Glomerular visceral epithelial cell (primary cell): Measurements from ENCODE around the gene CEP89.
"Not testable (repeated sequence)": the region's sequence is repeated elsewhere in the genome, so short reads cannot be mapped to it uniquely, and the experiment has no call there.

Source experiments
- DNase-seq: peaks from one replicate; pipeline ENCODE4 v3.0.0-alpha.2; 2016; ENCODE audit errors: extremely low spot score

The CEP89 gene

GRCh38 chr19:32869966-32870573 is 101.7 kb downstream of the CEP89 start:
- DNase-seq = no peak

DNA sequence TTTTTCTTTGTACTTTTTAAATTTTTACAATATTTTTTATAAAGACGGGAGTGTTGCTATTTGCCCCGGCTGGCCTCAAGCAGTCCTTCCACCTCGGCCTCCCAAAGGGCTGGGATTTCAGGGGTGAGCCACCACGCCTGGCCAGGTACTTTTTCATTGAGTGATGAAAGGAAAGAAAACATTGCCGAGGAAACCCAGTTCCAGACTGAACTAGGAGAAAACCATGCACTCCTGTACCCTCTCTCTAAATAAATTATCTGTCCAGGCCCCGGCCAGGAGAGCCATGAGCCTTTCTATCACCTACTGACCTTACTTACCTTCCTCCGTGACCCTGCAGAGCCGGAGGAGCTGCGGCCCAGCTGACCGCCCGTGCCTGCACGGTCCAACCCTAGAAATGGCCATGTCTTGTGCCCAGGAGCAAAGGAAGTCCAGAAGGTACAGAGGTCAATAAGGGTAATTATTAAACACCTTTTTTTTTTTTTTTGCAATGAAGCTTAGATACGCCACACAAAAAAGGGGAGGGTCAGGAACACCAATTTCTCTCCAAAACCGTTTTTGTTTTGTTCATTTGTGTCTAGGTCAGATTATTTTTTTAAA is 102.3 kb downstream of the CEP89 start, which contains the start of gene SLC7A9:
SLC7A9 (minus strand) TSS at position 399 of the 597 bp plus-strand sequence. CDS start 1,233 bp downstream, outside the sequence.
- DNase-seq = no peak

GRCh38 chr19:32868206-32868950 is 103.4 kb downstream of the CEP89 start:
- no peak for DNase-seq

DNA sequence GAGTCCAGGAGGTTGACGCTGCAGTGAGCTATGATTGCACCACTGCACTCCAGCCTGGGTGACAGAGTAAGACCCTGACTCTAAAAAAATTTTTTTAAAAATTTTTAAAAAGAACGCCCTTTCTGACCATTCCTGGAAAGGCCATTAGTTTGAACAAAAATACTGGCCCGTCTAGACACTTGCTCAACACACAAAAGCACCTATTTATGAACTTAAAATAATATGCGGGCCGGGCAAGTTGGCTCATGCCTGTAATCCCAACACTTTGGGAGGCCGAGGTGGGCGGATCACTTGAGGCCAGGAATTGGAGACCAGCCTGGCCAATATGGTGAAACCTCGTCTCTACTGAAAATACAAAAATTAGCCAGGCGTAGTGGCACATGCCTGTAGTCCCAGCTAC is 104.3 kb downstream of the CEP89 start:
- not testable (repeated sequence) for DNase-seq

DNA sequence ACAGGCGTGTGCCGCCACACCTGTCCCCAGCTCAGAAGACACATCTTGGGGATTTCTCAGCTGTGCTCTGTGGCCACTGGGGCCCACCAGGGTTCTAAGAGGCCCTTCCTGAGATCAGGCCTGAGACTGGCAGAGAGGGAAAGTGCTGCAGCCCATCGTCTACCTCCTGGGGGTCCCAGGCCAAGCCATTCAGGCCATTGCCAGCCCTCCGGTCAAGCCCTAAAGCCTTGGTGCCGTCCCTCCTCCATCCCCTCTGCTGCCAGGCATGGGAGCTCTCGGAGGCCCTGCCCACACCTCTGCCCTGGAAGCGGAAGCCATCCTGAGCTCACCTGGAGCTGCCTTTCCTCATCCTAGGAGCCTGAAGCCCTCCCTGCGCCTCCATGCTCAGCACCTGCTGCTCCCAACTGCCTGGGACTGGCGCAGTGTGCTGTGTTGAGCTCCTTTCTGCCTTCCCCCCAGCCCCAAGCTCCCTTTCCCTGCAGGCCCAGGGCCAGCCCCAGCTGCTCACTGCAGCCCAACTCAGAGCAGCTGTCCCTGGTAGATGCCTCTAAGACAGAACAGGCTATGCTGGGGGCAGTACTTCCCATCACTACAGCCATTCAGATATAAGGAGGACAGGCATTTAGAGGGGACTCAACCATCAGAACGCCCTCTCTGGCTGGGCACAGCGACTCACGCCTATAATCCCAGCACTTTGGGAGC is 105.0 kb downstream of the CEP89 start:
- no peak for DNase-seq

DNA sequence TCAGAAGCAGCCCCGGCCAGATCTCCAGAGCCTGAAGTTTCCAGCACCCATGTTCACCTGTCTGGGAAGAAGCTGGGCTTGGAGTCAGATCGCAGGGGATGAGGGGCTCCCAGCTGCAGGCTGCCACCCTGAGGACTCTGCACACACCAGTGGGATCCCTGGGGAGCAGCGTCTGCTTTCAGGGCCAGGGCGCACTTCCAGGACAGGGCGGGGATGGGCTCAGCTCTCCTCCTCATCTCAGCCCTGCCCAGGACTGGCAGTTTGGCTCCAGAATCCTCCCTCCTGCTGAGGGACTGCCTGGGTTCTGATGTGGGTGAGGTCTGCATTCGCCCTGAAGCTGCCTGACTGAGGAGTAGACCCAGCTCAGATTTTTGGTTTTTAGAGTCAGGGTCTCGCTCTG is 105.7 kb downstream of the CEP89 start:
- DNase-seq = no peak

- no peak for DNase-seq
These were observed 106.4 kb downstream of the CEP89 start for GRCh38 chr19:32865326-32865725.

- DNase-seq = no peak
These were observed 107.3 kb downstream of the CEP89 start for GRCh38 chr19:32864318-32865007.

DNA sequence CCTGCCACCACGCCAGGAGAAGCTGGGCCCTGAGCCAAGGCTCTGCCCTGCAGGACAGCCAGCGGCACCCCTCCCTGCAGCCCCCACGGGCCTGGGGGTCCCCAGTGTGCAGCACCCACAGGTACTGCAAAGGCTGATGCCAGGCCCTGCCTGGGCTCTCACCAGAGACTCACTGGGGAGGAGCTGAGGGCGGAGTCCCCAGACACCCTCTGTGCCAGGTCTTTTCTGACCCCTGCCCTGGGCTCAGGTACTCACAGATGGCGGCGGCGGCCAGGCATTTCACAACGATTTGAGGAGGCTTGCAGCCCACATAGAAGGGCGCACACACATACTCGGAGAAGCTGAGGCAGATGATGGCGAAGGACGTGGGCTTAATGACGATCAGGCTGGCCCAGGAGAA is 107.9 kb downstream of the CEP89 start:
- no peak for DNase-seq

DNA sequence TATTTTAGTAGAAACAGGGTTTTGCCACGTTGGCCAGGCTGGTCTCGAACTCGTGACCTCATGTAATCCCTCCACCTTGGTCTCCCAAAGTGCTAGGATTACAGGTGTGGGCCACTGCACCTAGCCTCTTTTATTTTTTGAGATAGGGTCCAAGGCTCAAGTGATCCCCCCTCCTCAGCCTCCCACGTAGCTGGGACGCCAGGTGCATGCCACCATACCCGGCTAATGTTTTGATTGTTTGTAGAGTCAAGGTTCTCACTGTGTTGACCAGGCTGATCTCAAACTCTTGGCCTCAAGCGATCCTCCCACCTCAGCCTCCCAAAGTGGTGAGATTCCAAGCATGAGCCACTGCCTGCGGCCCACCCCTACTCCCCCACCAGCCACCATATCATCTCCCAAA is 108.5 kb downstream of the CEP89 start:
- DNase-seq = no peak

- DNase-seq = no peak
These were observed 109.0 kb downstream of the CEP89 start for GRCh38 chr19:32862741-32863140.

DNA sequence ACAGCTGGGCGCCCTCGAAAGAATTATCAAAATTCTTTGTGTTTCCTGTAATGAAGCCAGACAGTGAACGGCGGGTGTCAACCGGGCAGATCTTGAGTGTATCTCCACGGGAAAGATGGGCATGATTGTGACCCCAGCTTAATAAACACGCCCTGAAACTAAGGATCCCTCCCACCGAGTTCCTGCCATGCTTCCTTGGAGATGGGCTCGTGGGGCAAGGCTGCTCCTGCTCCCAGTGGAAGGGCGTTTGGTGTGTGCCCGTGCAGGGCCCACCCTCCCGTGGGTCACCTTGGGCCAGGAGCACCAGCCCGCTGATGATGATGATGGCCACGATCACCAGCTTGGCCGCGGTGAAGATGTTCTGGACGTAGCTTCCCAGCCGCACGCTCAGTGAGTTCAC is 109.6 kb downstream of the CEP89 start:
- no peak for DNase-seq

DNA sequence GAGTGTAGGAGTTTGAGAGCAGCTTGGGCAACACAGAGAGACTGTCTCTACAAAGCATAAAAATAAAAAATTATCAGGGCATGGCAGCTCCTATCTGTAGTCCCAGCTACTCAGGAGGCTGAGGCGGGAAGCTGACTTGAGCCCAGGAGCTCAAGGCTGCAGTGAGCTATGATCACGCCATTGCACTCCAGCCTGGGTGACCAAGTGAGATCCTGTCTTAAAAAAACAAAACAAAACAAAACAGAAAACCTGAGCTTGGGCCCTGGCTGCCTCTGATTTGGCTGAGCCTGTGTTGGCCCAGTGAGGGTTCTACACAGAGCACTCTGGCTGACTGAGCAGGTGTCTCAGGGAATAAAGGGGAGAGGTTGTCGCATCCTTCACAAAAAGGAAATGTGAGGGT is 110.2 kb downstream of the CEP89 start:
- DNase-seq = no peak

DNA sequence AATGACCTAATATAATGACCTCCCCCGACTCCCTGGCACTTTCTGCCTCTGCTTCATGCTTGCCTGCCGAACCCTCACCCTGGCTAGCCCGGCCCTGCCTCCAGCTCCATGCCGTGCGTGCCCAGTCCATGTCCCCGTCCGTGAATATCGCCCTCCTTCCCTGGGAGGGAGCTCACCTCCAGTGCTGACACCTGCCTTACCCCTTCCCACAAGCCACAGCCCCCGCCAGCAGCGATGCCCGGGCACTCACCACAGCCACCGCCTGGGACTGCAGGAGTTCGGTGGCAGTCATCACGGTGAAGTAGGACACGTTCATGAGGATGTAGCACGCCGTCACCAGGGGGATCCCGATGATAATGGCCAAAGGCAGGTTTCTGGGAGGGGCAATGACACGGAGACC is 112.2 kb downstream of the CEP89 start:
- no peak for DNase-seq

- DNase-seq = no peak
These were observed 113.2 kb downstream of the CEP89 start for GRCh38 chr19:32858559-32858958.

GRCh38 chr19:32858155-32858554 is 113.6 kb downstream of the CEP89 start:
- DNase-seq = no peak

DNA sequence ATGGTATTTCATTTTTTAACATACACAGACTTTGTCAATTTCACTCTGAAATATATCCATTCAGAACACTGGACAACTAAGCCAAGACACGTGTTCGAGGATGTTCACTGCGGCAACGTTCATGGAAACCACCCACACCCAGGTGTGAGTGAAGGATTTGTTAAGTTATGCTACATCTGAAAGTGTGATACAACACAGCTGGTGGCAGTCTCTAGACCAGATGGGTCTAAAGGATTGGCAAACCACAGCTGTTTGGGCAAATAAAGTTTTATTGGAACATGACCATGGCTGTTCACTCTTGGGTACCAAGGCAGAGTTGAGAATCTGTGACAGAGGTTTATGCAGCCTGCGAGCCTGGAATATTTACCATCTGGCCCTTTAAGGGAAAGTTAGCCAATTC is 114.2 kb downstream of the CEP89 start:
- DNase-seq = no peak

GRCh38 chr19:32856818-32857217 is 114.9 kb downstream of the CEP89 start:
- DNase-seq = not testable (repeated sequence)

DNA sequence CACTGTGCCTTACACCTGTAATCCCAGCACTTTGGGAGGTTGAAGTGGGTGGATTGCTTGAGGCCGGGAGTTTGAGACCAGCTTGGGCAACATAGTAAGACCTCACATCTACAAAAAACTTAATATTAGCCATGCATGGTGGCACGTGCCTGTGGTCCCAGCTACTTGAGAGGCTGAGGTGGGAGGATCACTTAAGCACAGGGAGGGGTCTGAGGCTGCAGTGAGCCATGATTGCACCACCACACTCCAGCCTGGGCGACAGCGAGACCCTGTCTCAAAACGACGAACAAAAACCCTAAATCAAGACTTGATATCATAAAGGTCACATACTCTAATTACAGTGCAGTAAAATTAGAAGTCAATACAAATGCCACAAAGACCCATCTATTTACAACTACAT is 119.5 kb downstream of the CEP89 start:
- DNase-seq = no peak

- not testable (repeated sequence) for DNase-seq
These were observed 123.7 kb downstream of the CEP89 start for GRCh38 chr19:32848035-32848434.

- DNase-seq = no peak
These were observed 128.0 kb downstream of the CEP89 start for GRCh38 chr19:32843716-32844245.

DNA sequence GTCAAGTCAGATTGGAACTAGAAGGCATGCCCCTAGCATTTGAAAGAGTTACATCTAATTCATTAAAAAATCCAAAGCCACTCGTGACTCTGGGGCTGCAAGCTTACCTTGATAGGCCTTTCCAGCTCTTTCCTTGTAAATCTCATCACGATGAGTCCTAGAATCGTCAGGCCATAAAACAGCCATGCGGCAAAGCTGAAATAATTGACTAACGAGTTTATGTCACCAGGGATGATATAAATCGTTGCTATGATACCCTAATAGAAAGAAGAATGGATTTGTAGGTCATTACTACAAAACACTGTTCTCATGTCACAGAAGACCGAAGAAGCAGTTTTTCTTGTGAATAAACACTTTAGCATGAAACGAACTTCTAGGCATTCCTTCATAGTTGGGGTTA is 129.7 kb downstream of the CEP89 start:
- no peak for DNase-seq
